Islet of Langerhans (tissue), 1 donor: ENCODE results near the gene RAP1GAP.

Experiments used
- FAIRE-seq: peaks from one replicate; lab custom pipeline; 2011; peaks lifted over from hg19 to GRCh38; lab: Jason Lieb, UNC

The RAP1GAP gene

GRCh38 chr1:21662426-21663247 lies 6.5 kb downstream of the RAP1GAP start:
- no peak for FAIRE-seq

- FAIRE-seq: no peak
Measured at GRCh38 chr1:21661886-21662285, 7.3 kb downstream of the RAP1GAP start.

- FAIRE-seq: no peak
Measured at GRCh38 chr1:21659924-21660326, 9.2 kb downstream of the RAP1GAP start.

GRCh38 chr1:21659099-21659923 lies 9.8 kb downstream of the RAP1GAP start:
- no peak for FAIRE-seq

- FAIRE-seq: no peak
Measured at GRCh38 chr1:21657456-21658190, 11.5 kb downstream of the RAP1GAP start.

GRCh38 chr1:21655748-21656147 lies 13.4 kb downstream of the RAP1GAP start:
- no peak for FAIRE-seq

- FAIRE-seq: no peak
Measured at GRCh38 chr1:21655259-21655658, 13.9 kb downstream of the RAP1GAP start.

GRCh38 chr1:21654209-21654608 lies 14.9 kb downstream of the RAP1GAP start:
- no peak for FAIRE-seq

- no peak for FAIRE-seq
Measured at GRCh38 chr1:21653744-21654100, 15.4 kb downstream of the RAP1GAP start.

- FAIRE-seq: no peak
Measured at GRCh38 chr1:21652937-21653743, 16.0 kb downstream of the RAP1GAP start.

GRCh38 chr1:21652101-21652936 lies 16.8 kb downstream of the RAP1GAP start:
- FAIRE-seq: no peak

- FAIRE-seq: no peak
Measured at GRCh38 chr1:21651214-21652042, 17.7 kb downstream of the RAP1GAP start.

GRCh38 chr1:21650400-21650799 lies 18.8 kb downstream of the RAP1GAP start:
- no peak for FAIRE-seq

- no peak for FAIRE-seq
Measured at GRCh38 chr1:21649315-21649714, 19.8 kb downstream of the RAP1GAP start.

GRCh38 chr1:21648791-21649190 lies 20.4 kb downstream of the RAP1GAP start:
- no peak for FAIRE-seq

GRCh38 chr1:21648352-21648730 lies 20.8 kb downstream of the RAP1GAP start:
- FAIRE-seq: no peak

- FAIRE-seq: no peak
Measured at GRCh38 chr1:21647431-21648351, 21.5 kb downstream of the RAP1GAP start.

- FAIRE-seq: no peak
Measured at GRCh38 chr1:21645550-21645949, 23.6 kb downstream of the RAP1GAP start.

- no peak for FAIRE-seq
Measured at GRCh38 chr1:21644906-21645305, 24.3 kb downstream of the RAP1GAP start.
